A375 (cell line): Measurements from ENCODE around the gene SPINK1. TPM values are rescaled to one million over a fixed set of nuclear protein-coding genes. Genes with fewer than 3 reads are reported as not detected.

Experiments used
- total RNA-seq: library from RNA; depleted of rRNA; stranded (reverse); fragments of >200 nt; shearing (Covaris generic); gene quantifications from 2 replicates; pipeline ENCODE4 v1.2.3, GENCODE V29; 2014; rRNA removed

SPINK1 gene
- not detected in 2 replicates for total RNA-seq

GRCh38 chr5:147831465-147831864 lies at the start of gene SPINK1:
Gene SPINK1 (minus strand): TSS chr5:147831671. CDS start chr5:147831577, 94 bp downstream.

GRCh38 chr5:147878066-147878759 lies 46.7 kb upstream of the SPINK1 start, which contains the start of gene SCGB3A2:
Gene SCGB3A2 (plus strand): TSS chr5:147878711. CDS start chr5:147878804, 93 bp downstream.

GRCh38 chr5:147782110-147783028 lies 49.1 kb downstream of the SPINK1 start, which contains the start of gene JAKMIP2:
Gene JAKMIP2 (minus strand): TSS chr5:147782728. CDS start chr5:147671806, 110,922 bp downstream.

Other genes starting within 250 kb of the SPINK1 start
- gene JAKMIP2, start 48.9 kb downstream of the SPINK1 start, total RNA-seq = 2.5 and 2.6 TPM in 2 replicates
- gene SCGB3A2, start 47.0 kb upstream of the SPINK1 start, total RNA-seq = not detected in 2 replicates
- 0.60 TPM in 1 of 2 replicates, not detected in the other for gene C5orf46, start 74.9 kb upstream of the SPINK1 start, total RNA-seq
- gene SPINK5, start 232.3 kb upstream of the SPINK1 start, total RNA-seq = not detected in 2 replicates